Measurements from ENCODE around the gene KRTAP5-3.

KRTAP5-3 gene

DNA sequence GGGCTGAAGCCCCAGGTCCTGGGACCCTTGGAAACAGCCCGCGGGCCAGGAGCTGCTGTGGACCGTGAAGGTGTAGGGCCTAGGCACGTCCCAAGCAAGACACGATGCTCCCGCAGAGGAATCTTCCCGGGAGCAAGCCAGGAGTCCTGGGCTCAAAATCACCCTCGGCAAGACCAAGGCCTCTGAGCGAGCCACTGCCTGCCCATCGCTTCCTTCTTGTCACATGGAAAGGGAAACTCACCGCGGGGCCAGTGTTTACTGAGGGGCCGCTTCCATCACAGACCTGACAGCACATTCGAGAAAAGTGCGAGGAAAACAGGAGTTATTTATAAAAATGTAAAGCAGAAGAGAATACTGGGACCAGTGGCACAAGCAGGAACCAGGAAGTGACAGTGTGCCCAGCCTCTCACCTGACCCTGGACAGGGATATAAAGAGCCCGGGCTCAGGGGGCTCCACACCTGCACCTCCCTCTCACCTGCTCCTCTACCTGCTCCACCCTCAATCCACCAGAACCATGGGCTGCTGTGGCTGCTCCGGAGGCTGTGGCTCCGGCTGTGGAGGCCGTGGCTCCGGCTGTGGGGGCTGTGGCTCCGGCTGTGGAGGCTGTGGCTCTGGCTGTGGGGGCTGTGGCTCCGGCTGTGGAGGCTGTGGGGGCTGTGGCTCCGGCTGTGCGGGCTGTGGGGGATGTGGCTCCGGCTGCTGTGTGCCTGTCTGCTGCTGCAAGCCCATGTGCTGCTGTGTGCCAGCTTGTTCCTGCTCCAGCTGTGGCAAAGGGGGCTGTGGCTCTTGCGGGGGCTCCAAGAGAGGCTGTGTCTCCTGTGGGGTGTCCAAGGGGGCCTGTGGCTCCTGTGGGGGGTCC is 21.3 kb upstream of the KRTAP5-3 start, which contains the start of gene KRTAP5-5:
Gene KRTAP5-5, plus strand, starts transcription at position 450 of the 860 bp plus-strand sequence. Its CDS starts 66 bp downstream, at position 516.
- TF ChIP-seq, protein P1, sequence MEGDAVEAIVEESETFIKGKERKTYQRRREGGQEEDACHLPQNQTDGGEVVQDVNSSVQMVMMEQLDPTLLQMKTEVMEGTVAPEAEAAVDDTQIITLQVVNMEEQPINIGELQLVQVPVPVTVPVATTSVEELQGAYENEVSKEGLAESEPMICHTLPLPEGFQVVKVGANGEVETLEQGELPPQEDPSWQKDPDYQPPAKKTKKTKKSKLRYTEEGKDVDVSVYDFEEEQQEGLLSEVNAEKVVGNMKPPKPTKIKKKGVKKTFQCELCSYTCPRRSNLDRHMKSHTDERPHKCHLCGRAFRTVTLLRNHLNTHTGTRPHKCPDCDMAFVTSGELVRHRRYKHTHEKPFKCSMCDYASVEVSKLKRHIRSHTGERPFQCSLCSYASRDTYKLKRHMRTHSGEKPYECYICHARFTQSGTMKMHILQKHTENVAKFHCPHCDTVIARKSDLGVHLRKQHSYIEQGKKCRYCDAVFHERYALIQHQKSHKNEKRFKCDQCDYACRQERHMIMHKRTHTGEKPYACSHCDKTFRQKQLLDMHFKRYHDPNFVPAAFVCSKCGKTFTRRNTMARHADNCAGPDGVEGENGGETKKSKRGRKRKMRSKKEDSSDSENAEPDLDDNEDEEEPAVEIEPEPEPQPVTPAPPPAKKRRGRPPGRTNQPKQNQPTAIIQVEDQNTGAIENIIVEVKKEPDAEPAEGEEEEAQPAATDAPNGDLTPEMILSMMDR (IDR thresholded peaks at IDR 0.05; ENCODE audit: insufficient read depth, missing control alignments): no peak
- DNase-seq (ENCODE audit: insufficient read length, low spot score) (no peak), FAIRE-seq (no peak)

DNA sequence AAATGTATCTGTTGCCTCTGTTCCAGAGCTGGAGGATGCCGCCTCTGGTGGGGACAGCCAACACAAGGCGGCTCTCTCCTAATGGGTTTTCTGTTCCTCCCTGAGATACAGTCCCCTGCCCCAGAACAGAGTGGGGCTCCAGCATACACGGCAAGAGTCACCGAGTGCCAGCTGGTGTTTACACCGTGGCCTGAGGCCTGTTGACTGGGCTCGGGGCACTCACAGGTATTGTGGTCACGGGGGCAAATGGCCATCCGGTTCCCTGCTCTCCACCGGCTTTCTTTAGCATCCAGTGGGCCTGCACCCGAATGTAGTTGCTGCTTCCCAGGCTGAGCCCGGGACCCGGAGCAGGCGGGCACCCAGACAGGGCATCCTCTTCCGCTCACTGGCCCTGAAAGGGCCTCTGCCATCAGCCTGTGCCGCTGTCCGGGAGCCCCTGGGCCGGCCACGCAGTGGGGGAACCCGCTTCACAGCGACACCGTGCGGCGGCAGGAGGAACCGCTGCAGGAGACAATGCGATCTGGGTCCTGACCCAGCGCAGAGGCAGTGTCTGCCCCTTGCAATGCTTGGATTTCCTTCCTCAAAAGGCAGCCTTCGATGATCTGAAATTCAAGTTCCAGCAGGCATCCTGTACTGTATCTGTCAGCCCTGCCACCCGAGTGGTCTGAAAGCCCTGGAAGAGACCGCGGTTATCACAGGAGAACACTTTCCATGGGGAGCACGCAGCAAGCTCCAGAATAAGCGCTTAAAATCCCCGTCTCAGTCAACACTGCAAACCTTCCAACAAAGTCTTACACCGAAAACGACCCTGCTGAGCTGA is 20.5 kb upstream of the KRTAP5-3 start:
- FAIRE-seq (no peak), DNase-seq (ENCODE audit: insufficient read length, low spot score) (no peak)
- TF ChIP-seq, protein P1 (IDR thresholded peaks at IDR 0.05; ENCODE audit: insufficient read depth, missing control alignments): peak; percentile 64

DNA sequence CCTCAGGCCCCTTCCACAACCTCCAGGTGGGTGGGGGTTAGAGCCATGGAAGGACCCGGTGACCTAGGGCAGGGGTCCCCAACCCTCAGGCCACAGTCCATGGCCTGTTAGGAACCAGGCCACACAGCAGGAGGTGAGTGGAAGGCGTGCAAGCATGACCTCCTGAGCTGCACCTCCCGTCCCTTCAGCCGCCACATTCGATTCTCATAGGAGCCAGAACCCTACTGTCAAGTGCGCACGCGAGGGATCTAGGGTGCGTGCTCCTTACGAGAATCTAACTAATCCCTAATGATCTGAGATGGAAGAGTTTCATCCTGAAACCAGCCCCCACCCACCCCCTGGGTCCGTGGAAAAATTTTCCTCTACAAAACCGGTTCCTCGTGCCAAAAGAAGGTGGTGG is 17.3 kb upstream of the KRTAP5-3 start:
- TF ChIP-seq, protein P1 (IDR thresholded peaks at IDR 0.05; ENCODE audit: insufficient read depth, missing control alignments): no peak
- FAIRE-seq: no peak
- no peak for DNase-seq (ENCODE audit: insufficient read length, low spot score)

DNA sequence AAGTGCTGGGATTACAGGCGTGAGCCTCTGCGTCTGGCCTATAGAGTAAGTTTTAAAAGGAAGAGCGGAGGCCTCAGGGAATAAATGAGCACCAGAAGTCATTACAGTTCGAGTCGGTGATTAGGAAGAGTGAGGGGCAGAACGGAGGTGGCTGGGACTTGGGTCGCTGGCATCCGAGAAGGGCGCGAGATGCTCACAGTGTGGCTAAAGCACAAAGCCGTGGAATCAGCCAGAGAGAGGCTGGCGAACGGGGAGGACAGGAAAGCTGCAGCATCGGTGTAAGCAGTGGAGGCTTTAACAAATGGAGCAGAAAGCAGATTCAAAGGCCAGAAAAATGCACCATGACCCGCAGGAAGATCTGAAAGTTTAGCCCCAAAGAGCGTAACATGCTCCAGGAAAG is 16.4 kb upstream of the KRTAP5-3 start:
- FAIRE-seq: no peak

DNA sequence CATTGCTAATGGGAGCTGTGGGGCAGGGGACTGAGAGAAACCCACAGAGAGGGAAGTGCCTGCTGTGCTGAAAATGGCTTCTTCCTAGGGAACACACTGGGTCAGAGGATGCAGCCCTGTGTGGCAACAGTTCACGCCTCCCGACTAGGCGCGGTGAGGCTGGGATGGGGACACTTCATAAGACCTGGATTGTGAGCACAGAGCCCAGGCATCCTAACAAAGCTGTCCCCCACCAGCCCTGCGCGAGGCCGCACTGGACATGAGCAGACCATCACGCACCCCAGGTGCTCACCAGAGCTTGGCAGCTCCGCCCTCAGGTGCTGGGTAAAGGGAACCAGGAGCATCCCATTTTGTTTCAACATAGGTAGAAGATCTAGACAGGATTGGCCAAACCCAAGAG is 15.5 kb upstream of the KRTAP5-3 start:
- FAIRE-seq (no peak), DNase-seq (ENCODE audit: insufficient read length, low spot score) (no peak)
- TF ChIP-seq, protein P1 (IDR thresholded peaks at IDR 0.05; ENCODE audit: insufficient read depth, missing control alignments): no peak

More for the DNA sequence above, 16.4 kb upstream of the KRTAP5-3 start:
- TF ChIP-seq, protein P1 (IDR thresholded peaks at IDR 0.05; ENCODE audit: insufficient read depth, missing control alignments): no peak
- DNase-seq (ENCODE audit: insufficient read length, low spot score): no peak

DNA sequence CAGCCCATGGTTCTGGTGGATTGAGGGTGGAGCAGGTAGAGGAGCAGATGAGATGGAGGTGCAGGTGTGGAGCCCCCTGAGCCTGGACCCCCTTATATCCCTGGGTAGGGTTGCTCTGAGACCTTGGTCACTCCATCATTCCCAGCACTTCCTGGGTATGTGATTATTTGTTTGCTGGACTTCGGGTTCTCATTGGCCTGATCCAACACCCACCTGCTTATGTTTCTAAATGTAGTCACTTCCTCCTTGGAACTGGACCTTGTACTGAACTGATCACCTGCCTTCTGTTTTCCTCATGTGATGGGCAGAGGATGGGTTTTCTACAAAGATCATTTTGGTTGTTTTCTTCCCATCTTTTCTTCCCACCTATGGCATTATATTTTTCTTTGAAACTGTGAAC is 13.8 kb upstream of the KRTAP5-3 start, which contains the start of gene KRTAP5-4:
Gene KRTAP5-4, minus strand, starts transcription at position 53 of the 400 bp plus-strand sequence. Its CDS starts 45 bp downstream, at position 8.
- no peak for FAIRE-seq
- DNase-seq (ENCODE audit: insufficient read length, low spot score): no peak
- TF ChIP-seq, protein P1 (IDR thresholded peaks at IDR 0.05; ENCODE audit: insufficient read depth, missing control alignments): no peak

Data from D721Med (cell line).